ENCODE measurements around the gene RAB24. TPM values are rescaled to one million over a fixed set of nuclear protein-coding genes. Genes with fewer than 3 reads are reported as not detected.

RAB24 gene
- total RNA-seq, 1 donor: 14.2 TPM

- no peak overlapping the region for H3K4me3 ChIP-seq (ENCODE audit: low read depth, low read length)
- no peak for TF ChIP-seq CTCF (IDR thresholded peaks at IDR 0.05; ENCODE audit: insufficient read depth, low read depth, low read length)
- no peak for DNase-seq (ENCODE audit: low read depth)
These were observed 12.5 kb downstream of the RAB24 start for GRCh38 chr5:177290816-177291596.

GRCh38 chr5:177288191-177288590 is 15.3 kb downstream of the RAB24 start:
- no peak overlapping the region for H3K4me3 ChIP-seq (ENCODE audit: low read depth, low read length)
- no peak for TF ChIP-seq CTCF (IDR thresholded peaks at IDR 0.05; ENCODE audit: insufficient read depth, low read depth, low read length)
- DNase-seq (ENCODE audit: low read depth): no peak

GRCh38 chr5:177276886-177277285 is 26.6 kb downstream of the RAB24 start:
- DNase-seq (ENCODE audit: low read depth): no peak
- no peak for TF ChIP-seq CTCF (IDR thresholded peaks at IDR 0.05; ENCODE audit: insufficient read depth, low read depth, low read length)

GRCh38 chr5:177275883-177276282 is 27.6 kb downstream of the RAB24 start:
- DNase-seq (ENCODE audit: low read depth): no peak
- TF ChIP-seq CTCF (IDR thresholded peaks at IDR 0.05; ENCODE audit: insufficient read depth, low read depth, low read length): no peak
- H3K4me3 ChIP-seq (ENCODE audit: low read depth, low read length): no peak overlapping the region

More at GRCh38 chr5:177276886-177277285, 26.6 kb downstream of the RAB24 start:
- H3K4me3 ChIP-seq (ENCODE audit: low read depth, low read length): no peak overlapping the region

GRCh38 chr5:177271113-177271512 is 32.4 kb downstream of the RAB24 start:
- no peak for DNase-seq (ENCODE audit: low read depth)
- no peak overlapping the region for H3K4me3 ChIP-seq (ENCODE audit: low read depth, low read length)
- TF ChIP-seq CTCF (IDR thresholded peaks at IDR 0.05; ENCODE audit: insufficient read depth, low read depth, low read length): no peak

- no peak for DNase-seq (ENCODE audit: low read depth)
- TF ChIP-seq CTCF (IDR thresholded peaks at IDR 0.05; ENCODE audit: insufficient read depth, low read depth, low read length): no peak
- H3K4me3 ChIP-seq (ENCODE audit: low read depth, low read length): no peak overlapping the region
These were observed 32.9 kb downstream of the RAB24 start for GRCh38 chr5:177270653-177271052.

- H3K4me3 ChIP-seq (ENCODE audit: low read depth, low read length): no peak overlapping the region
- no peak for DNase-seq (ENCODE audit: low read depth)
- TF ChIP-seq CTCF (IDR thresholded peaks at IDR 0.05; ENCODE audit: insufficient read depth, low read depth, low read length): no peak
These were observed 33.5 kb downstream of the RAB24 start for GRCh38 chr5:177269976-177270375.
